TTC549 (cell line): ENCODE data around the gene SEC14L3.

Experiments used
- FAIRE-seq: peaks from 2 replicates; lab custom pipeline; 2012; peaks lifted over from hg19 to GRCh38; lab: Jason Lieb, UNC

Gene SEC14L3

GRCh38 chr22:30422481-30423300 lies 49.1 kb downstream of the SEC14L3 start:
- no peak for FAIRE-seq

DNA sequence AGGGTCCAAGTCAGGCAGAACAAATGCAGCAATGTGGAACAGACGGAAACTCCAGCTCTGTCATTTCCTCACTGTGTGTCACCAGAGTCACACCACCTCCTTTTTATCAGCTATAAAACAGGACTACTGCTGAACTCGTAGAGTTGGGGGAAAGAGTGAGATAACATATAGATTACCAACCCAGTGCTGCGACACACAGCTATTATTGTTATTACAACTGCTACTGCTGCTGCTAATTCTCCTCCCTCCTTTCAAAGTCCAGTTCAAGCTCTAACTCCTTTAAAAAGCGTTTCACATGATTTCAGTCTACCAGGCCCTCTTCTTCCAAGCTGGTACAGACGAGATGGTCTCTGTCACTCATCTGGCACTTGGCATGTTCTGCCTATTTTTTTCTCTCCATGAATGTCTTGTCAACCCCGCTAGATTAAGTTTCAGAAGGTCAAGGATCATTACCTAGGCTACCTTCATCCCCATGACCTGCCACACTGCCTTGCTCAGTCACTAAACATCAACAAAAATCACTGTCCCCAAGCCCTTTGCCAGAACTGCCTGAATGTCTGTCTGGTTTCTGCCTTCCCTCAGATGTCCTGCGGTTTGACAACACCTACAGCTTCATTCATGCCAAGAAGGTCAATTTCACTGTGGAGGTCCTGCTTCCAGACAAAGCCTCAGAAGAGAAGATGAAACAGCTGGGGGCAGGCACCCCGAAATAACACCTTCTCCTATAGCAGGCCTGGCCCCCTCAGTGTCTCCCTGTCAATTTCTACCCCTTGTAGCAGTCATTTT lies 49.9 kb downstream of the SEC14L3 start:
- FAIRE-seq: no peak

DNA sequence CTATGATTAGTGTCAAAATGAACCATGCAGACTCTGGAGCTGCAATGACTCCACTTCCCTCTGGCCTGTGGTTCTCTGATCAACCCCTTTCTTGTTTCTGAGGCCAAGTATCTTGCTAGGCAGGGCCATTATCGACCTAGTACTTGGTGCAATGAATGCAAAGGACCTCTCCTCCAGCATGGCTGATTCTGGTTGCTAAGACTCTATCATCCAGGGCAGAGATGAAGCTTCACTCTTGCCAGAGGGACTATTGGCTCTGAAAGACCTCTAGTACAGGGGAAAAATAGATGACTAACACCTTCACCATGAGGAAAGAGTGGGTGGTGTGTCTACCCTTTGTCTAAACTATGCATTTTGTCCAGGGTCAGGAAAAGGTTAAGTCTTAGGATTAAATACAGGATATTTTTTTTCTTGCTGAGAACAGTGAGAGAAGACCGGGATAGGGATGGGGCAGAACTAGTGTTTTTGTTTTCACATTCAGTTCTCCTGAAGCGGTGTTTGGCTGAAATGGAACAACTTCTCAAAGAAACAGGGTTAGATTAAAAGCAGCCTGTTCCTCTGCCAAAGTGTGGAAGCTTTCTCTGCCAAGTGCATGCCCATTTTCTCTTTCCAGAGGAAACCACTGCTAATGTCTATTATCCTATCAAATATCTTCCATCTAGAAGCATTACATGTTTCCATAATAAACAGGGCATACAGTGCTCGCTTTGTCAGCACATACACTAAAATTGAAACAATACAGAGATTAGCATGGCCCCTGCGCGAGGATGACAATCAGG lies 51.3 kb downstream of the SEC14L3 start:
- no peak for FAIRE-seq

DNA sequence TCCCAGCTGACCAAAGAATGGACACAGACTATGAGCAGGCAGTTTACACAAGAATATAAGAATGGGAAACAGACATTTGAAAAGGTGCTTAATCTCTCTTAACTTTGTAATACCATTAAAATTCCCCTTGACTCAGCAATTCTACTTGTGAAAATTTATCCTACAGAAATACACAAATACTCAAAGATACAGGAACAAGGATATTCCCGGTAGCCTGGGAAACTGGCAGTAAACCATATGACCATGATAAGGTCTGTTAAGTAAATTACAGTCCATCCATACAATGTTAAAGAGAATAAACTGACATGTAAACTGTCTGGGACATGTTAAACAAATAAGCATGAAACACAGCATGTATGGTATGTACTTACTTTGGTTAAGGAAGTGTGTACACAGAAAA lies 55.0 kb downstream of the SEC14L3 start:
- no peak for FAIRE-seq

DNA sequence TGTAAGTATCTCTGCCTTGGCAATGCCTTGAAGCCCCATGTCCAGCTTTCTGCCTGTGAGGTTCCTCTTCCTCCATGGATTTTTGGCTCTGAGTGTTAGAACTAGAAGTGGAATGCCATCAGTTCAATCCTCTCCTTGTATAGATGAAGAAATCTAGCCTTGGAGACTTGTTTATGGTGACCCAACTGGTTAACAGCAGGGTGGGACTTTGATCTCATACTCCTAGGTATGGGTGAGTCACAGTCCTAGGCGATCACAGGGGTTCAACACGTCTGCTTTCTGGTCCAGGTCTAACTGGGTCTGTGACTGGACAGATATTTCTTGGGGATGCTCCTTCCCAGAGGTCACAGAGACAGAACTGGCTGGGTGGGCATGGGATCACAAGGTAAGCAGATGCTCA lies 55.4 kb downstream of the SEC14L3 start:
- FAIRE-seq: no peak

DNA sequence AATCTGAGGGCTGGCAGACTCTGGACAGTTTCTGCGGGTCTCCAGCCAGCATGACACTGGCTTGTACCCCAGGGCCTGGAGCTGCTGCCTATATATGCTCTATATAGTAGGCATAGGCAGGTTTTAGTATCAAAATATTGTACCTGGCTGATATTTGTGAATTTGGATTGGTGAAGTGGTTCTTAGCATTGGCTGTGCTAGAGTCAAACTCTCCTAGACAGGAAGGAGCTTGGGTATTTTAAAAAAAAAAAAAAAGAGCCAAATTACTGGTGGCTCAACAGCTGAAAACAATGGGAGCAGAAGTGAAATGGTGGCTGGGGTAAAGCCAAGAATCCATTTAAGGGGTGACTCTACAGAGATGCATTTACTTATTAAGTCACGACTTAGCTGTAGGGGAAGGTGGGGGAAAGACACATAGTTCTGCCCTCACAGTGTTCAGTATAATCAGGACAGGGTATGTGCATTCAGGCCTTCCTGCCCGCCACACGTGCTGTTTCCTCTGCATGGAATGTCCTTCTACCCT lies 57.2 kb downstream of the SEC14L3 start:
- no peak for FAIRE-seq

DNA sequence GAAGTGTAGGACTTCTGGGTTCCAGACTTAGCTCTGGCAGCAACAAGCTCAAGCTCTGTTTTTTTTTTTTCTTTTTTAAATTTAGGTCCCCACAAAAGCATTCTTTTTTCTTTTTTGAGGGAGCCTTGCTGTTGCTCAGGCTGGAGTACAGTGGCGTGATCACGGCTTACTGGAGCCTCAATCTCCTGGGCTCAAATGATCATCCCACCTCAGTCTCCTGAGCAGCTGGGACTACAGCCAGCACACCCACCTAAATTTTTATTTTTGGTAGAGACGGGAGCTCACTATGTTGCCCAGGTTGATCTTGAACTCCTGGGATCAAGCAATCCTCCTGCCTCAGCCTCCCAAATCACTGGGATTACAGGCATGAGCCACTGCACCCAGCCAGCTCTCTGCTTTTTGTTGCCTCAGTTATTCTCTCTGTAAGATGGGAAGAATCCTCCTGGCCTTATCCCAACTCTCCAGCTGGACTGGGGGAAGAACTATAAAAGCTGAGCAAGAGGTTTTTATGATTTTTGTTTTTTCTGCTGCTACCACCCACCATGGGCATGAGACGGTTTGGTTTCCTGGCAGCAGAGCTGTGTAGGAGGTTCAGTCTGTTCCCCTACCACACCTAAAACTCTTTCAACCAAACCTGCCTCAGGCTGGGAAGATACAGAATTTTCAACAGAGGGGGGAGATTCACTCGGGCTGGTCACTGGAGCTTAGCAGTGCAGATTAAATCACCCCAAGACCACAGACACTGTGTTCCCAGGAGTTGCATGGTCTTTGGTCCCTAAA lies 57.9 kb downstream of the SEC14L3 start:
- no peak for FAIRE-seq

DNA sequence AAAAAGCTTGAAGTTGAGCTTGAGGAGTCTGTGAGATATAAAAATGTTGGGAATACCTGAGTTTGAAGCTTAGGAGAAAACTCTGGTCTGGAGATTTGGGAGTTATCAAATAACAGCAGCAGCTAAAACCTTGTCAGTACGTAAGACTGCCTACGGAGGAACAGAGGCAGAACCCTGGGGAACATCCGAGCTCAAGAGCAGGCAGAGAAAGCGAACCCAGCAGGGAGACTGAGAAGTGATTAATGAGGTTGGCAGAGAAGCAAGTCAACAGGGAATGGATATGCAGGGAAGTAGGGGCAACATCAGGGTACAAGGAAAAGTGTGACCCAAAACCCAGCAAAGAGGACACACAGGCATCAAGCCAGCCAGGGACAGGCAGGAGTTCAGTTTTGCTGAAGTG lies 58.8 kb downstream of the SEC14L3 start:
- FAIRE-seq: no peak

DNA sequence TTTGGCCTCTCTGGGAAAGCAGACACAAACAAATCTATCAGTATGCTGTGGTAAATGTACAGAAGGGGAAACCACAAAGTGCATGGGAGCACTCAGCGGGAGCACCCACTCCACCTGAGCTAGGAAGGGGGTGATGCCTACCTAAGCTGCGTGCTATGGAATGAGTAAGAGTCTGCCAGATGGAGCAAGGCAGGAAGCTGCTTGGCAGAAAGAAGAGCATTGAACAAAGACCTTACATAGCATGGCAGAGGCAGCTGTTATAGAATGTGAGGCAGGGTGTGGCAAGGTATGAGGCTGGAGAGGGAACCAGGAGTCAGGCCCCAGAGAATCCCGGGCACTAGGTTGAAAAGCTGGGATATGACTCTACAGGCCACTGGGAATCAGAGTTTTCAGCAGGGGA lies 60.0 kb downstream of the SEC14L3 start:
- FAIRE-seq: no peak
